ENCODE results near the gene JMJD7.

The JMJD7 gene

DNA sequence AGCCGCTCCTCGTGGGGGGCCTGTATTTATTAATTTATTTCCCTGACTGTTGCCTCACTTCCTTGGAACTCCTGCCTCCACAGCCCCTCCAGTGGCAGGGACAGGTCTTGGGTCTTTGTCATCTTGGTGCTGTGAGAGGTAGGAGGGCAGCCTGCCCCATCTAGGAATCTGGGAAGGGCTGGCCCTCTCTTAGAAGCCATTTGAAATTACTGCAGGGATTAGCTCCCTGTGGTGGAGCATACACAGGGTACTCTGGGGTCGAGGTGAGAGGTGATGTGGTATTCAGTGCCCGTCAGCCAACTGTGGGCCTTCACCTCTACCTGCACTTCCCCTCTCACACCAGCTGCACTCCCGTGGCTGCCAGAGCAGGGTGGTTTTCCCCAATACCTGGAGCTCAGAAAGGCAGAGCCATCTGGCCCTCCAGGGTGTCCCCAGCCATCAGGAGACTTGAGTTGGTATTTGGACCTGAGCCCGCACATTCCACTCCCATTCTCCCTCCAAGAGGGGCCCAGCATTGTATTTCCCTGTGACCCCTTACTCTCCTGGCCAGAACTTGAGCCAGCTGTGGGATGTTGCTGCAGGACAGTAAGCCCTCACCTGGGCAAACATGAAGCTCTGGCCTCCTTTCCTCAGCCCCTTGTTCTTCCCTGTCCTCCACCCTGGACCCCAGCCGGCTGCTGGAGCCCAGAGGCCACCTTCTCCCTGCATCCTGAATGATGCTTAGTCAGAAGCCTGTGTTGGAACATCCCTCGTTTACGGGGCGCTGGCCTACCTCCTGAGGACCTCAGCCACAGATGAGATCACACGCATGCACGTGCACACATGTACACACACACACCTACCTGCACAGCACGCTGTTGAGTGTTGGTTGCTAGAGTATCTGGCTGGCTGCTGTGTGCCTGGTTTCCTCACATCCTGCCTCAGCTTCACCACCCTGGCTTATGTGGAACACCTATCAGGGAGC is 2.0 kb upstream of the JMJD7 start:
- Histone ChIP-seq H2AFZ (ENCODE audit: low read length) (no peak overlapping the region), H3K79me2 (ENCODE audit: insufficient read depth, low read length) (peaks cover 25% of the 10 kb centered on the region), H3K9ac (ENCODE audit: low read depth, low read length, poor library complexity, severe bottlenecking) (no peak overlapping the region), H4K20me1 (ENCODE audit: insufficient read depth, low read length, poor library complexity, severe bottlenecking) (no peaks in the 10 kb centered on the region), H3K36me3 (ENCODE audit: insufficient read depth, low read length) (peaks cover 32% of the 10 kb centered on the region; the same call in 1 of the 2 replicates), H3K9me3 (ENCODE audit: insufficient read depth, low read depth, low read length) (no peaks in the 10 kb centered on the region), H3K9me2 (replicated peaks; ENCODE audit: low read depth, low read length) (no peaks in the 10 kb centered on the region), H3F3A (ENCODE audit: low read depth) (no peaks in the 10 kb centered on the region), H3K27me3 (ENCODE audit: insufficient read depth, low read length, poor library complexity, severe bottlenecking) (no peaks in the 10 kb centered on the region), H3K4me1 (ENCODE audit: insufficient read depth, low read length, poor library complexity, severe bottlenecking) (peaks cover 33% of the 10 kb centered on the region), H3K4me3 (ENCODE audit: low read length, poor library complexity, severe bottlenecking) (no peak overlapping the region), H3K4me2 (ENCODE audit: low read depth, low read length, poor library complexity, severe bottlenecking) (no peak overlapping the region)
- no peak for TF ChIP-seq EZH2phosphoT487 (IDR thresholded peaks at IDR 0.05; ENCODE audit: borderline replicate concordance)
- TF ChIP-seq CTCF (conservative IDR thresholded peaks at IDR 0.05; ENCODE audit: low read length), result no peak

- H3K4me3 ChIP-seq (ENCODE audit: low read length, poor library complexity, severe bottlenecking), result peak overlapping the region; percentile 92
- peak overlapping the region; percentile 84; the same call in 1 of the 2 replicates for H2AFZ ChIP-seq (ENCODE audit: low read length)
- no peak for TF ChIP-seq EZH2phosphoT487 (IDR thresholded peaks at IDR 0.05; ENCODE audit: borderline replicate concordance)
- TF ChIP-seq CTCF (conservative IDR thresholded peaks at IDR 0.05; ENCODE audit: low read length), result peak; percentile 21; the same call in 1 of the 2 replicates
- peak overlapping the region; percentile 78 for H3K9ac ChIP-seq (ENCODE audit: low read depth, low read length, poor library complexity, severe bottlenecking)
- peaks cover 47% of the 10 kb centered on the region for H3K4me1 ChIP-seq (ENCODE audit: insufficient read depth, low read length, poor library complexity, severe bottlenecking)
- H3K36me3 ChIP-seq (ENCODE audit: insufficient read depth, low read length), result peaks cover 18% of the 10 kb centered on the region; the same call in 1 of the 2 replicates
- no peaks in the 10 kb centered on the region for H3K9me3 ChIP-seq (ENCODE audit: insufficient read depth, low read depth, low read length)
- no peaks in the 10 kb centered on the region for H4K20me1 ChIP-seq (ENCODE audit: insufficient read depth, low read length, poor library complexity, severe bottlenecking)
- H3K4me2 ChIP-seq (ENCODE audit: low read depth, low read length, poor library complexity, severe bottlenecking), result peak overlapping the region; percentile 75
- H3K27me3 ChIP-seq (ENCODE audit: insufficient read depth, low read length, poor library complexity, severe bottlenecking), result no peaks in the 10 kb centered on the region
- peaks cover 12% of the 10 kb centered on the region for H3F3A ChIP-seq (ENCODE audit: low read depth)
- no peaks in the 10 kb centered on the region for H3K9me2 ChIP-seq (replicated peaks; ENCODE audit: low read depth, low read length)
- H3K79me2 ChIP-seq (ENCODE audit: insufficient read depth, low read length), result peaks cover 25% of the 10 kb centered on the region
These were observed 507 bp upstream of the JMJD7 start for GRCh38 chr15:41827290-41827879.

- H3K79me2 ChIP-seq (ENCODE audit: insufficient read depth, low read length), result peaks cover 27% of the 10 kb centered on the region
- peak overlapping the region; percentile 92 for H3K4me3 ChIP-seq (ENCODE audit: low read length, poor library complexity, severe bottlenecking)
- H3K4me2 ChIP-seq (ENCODE audit: low read depth, low read length, poor library complexity, severe bottlenecking), result peak overlapping the region; percentile 75
- no peak overlapping the region for H2AFZ ChIP-seq (ENCODE audit: low read length)
- H3K27me3 ChIP-seq (ENCODE audit: insufficient read depth, low read length, poor library complexity, severe bottlenecking), result no peaks in the 10 kb centered on the region
- H3F3A ChIP-seq (ENCODE audit: low read depth), result peaks cover 12% of the 10 kb centered on the region
- H3K9me2 ChIP-seq (replicated peaks; ENCODE audit: low read depth, low read length), result no peaks in the 10 kb centered on the region
- H3K36me3 ChIP-seq (ENCODE audit: insufficient read depth, low read length), result peaks cover 6% of the 10 kb centered on the region; the same call in 1 of the 2 replicates
- TF ChIP-seq CTCF (conservative IDR thresholded peaks at IDR 0.05; ENCODE audit: low read length), result no peak
- TF ChIP-seq EZH2phosphoT487 (IDR thresholded peaks at IDR 0.05; ENCODE audit: borderline replicate concordance), result no peak
- no peaks in the 10 kb centered on the region for H4K20me1 ChIP-seq (ENCODE audit: insufficient read depth, low read length, poor library complexity, severe bottlenecking)
- H3K9me3 ChIP-seq (ENCODE audit: insufficient read depth, low read depth, low read length), result no peaks in the 10 kb centered on the region
- H3K4me1 ChIP-seq (ENCODE audit: insufficient read depth, low read length, poor library complexity, severe bottlenecking), result peaks cover 59% of the 10 kb centered on the region
- H3K9ac ChIP-seq (ENCODE audit: low read depth, low read length, poor library complexity, severe bottlenecking), result peak overlapping the region; percentile 78
These were observed 882 bp downstream of the JMJD7 start for GRCh38 chr15:41828807-41829141.

All from Loucy (cell line).